Osteocyte (in vitro differentiated cells): ENCODE results near the gene HS3ST6. TPM values are rescaled to one million over a fixed set of nuclear protein-coding genes. Genes with fewer than 3 reads are reported as not detected.
"Not testable (repeated sequence)": the region's sequence is repeated elsewhere in the genome, so short reads cannot be mapped to it uniquely, and the experiment has no call there.

Source experiments
- DNase-seq: peaks from one replicate; pipeline ENCODE4 v3.0.0; 2021; ENCODE audit warnings: mixed read lengths; ENCODE audit not compliant: unreplicated experiment; ENCODE audit errors: extremely low spot score
- H3K27ac Mint-ChIP-seq: one replicate; pipeline ENCODE4 v1.8.0; 2021; ENCODE audit warnings: mild to moderate bottlenecking, mixed read lengths; ENCODE audit not compliant: unreplicated experiment
- H3K27me3 Mint-ChIP-seq: one replicate; pipeline ENCODE4 v1.8.0; 2021; ENCODE audit warnings: mixed read lengths; ENCODE audit not compliant: unreplicated experiment
- H3K36me3 Mint-ChIP-seq: one replicate; pipeline ENCODE4 v1.8.0; 2021; ENCODE audit warnings: mixed read lengths; ENCODE audit not compliant: unreplicated experiment
- H3K4me1 Mint-ChIP-seq: one replicate; pipeline ENCODE4 v1.8.0; 2021; ENCODE audit warnings: mixed read lengths; ENCODE audit not compliant: unreplicated experiment
- H3K4me3 Mint-ChIP-seq: one replicate; pipeline ENCODE4 v1.8.0; 2021; ENCODE audit warnings: mild to moderate bottlenecking, moderate library complexity, mixed read lengths; ENCODE audit not compliant: unreplicated experiment
- H3K9me3 Mint-ChIP-seq: one replicate; pipeline ENCODE4 v1.8.0; 2021; ENCODE audit warnings: mixed read lengths; ENCODE audit not compliant: unreplicated experiment
- CTCF ChIP-seq: fragments of 200-600 bp; sonication (generic); IDR thresholded peaks from 2 replicates; pipeline ENCODE4 v1.5.0; 2021; ENCODE audit warnings: antibody characterized with exemption, mild to moderate bottlenecking, moderate library complexity
- total RNA-seq: library from RNA; stranded (reverse); gene quantifications from 2 replicates; pipeline ENCODE4 v1.2.1, GENCODE V29; 2021

Gene HS3ST6
- total RNA-seq, 1 donor from 2014 or later: not detected

- Mint-ChIP-seq H3K9me3 (no peaks in the 10 kb centered on the region), H3K36me3 (no peaks in the 10 kb centered on the region), H3K4me3 (no peak overlapping the region), H3K27me3 (peaks cover 20% of the 10 kb centered on the region), H3K4me1 (peaks cover 12% of the 10 kb centered on the region), H3K27ac (no peak overlapping the region)
- TF ChIP-seq CTCF: no peak
- DNase-seq: no peak
Observed at GRCh38 chr16:1876468-1876867, 41.7 kb downstream of the HS3ST6 start.

- H3K4me3 Mint-ChIP-seq, H3K9me3 Mint-ChIP-seq, H3K36me3 Mint-ChIP-seq, H3K27ac Mint-ChIP-seq, DNase-seq: not testable (repeated sequence)
- peaks cover 20% of the 10 kb centered on the region for H3K27me3 Mint-ChIP-seq
- H3K4me1 Mint-ChIP-seq: peaks cover 12% of the 10 kb centered on the region
Observed at GRCh38 chr16:1876066-1876465, 42.1 kb downstream of the HS3ST6 start.

GRCh38 chr16:1874854-1875253, 43.4 kb downstream of the HS3ST6 start:
- Mint-ChIP-seq H3K4me3 (no peak overlapping the region), H3K27me3 (peaks cover 20% of the 10 kb centered on the region), H3K36me3 (no peaks in the 10 kb centered on the region), H3K9me3 (no peaks in the 10 kb centered on the region), H3K4me1 (peaks cover 21% of the 10 kb centered on the region), H3K27ac (no peak overlapping the region)
- DNase-seq: no peak
- TF ChIP-seq CTCF: no peak

- Mint-ChIP-seq H3K4me3 (peak within 1 kb of the TSS; percentile 81), H3K27me3 (peaks cover 6% of the 10 kb centered on the region), H3K4me1 (peaks cover 21% of the 10 kb centered on the region), H3K9me3 (no peaks in the 10 kb centered on the region), H3K36me3 (no peaks in the 10 kb centered on the region), H3K27ac (no peak within 1 kb of the TSS)
- DNase-seq: peak; percentile 87
- TF ChIP-seq CTCF: no peak
Observed at GRCh38 chr16:1871974-1872635, 46.1 kb downstream of the HS3ST6 start, which contains the start of gene MEIOB. MEIOB (minus strand) TSS chr16:1872164; CDS start chr16:1868175, 3,989 bp downstream.

- Mint-ChIP-seq H3K9me3 (no peaks in the 10 kb centered on the region), H3K36me3 (no peaks in the 10 kb centered on the region), H3K27me3 (peaks cover 3% of the 10 kb centered on the region), H3K27ac (peak overlapping the region; percentile 28), H3K4me3 (no peak overlapping the region), H3K4me1 (peaks cover 21% of the 10 kb centered on the region)
- no peak for TF ChIP-seq CTCF
- no peak for DNase-seq
Observed at GRCh38 chr16:1870365-1871082, 47.7 kb downstream of the HS3ST6 start.
